Skin epidermis (tissue), 12 donors: ENCODE results near the gene IL22RA2.

ENCODE experiments used
- H3K27ac ChIP-seq, 21 experiments: fragments of 200-600 bp; sonication (generic) in 11 of 21; one replicate each; pipeline ENCODE4 v1.5.0; 2020; ENCODE audit warnings: mild to moderate bottlenecking in 3 of 21, inconsistent platforms in 2 of 21, moderate library complexity in 2 of 21
- H3K4me3 ChIP-seq, 7 experiments: fragments of 200-600 bp; sonication (generic) in 2 of 7; one replicate each; pipeline ENCODE4 v1.5.0; 2020; ENCODE audit warnings: inconsistent platforms in 2 of 7, mild to moderate bottlenecking in 2 of 7, moderate library complexity in 1 of 7

Gene IL22RA2

GRCh38 chr6:137171824-137172733 is 1.4 kb downstream of the IL22RA2 start:
- Histone ChIP-seq H3K4me3 (no peak overlapping the region), H3K27ac (peak overlapping the region in 5 of 21 experiments; percentile 17 to 67 (median 43))

- Histone ChIP-seq H3K4me3 (no peak overlapping the region), H3K27ac (peak overlapping the region in 2 of 21 experiments; percentile 39 to 43)
These were observed 2.4 kb downstream of the IL22RA2 start for GRCh38 chr6:137171053-137171374.

- H3K27ac ChIP-seq, result no peak overlapping the region
These were observed 3.0 kb downstream of the IL22RA2 start for GRCh38 chr6:137170266-137171052.

GRCh38 chr6:137167702-137168377 is 5.6 kb downstream of the IL22RA2 start:
- H3K27ac ChIP-seq, result peak overlapping the region in 1 of 21 experiments; percentile 13
- H3K4me3 ChIP-seq, result no peak overlapping the region

More at GRCh38 chr6:137170266-137171052, 3.0 kb downstream of the IL22RA2 start:
- no peak overlapping the region for H3K4me3 ChIP-seq

- Histone ChIP-seq H3K27ac (peak overlapping the region in 1 of 21 experiments; percentile 48), H3K4me3 (no peak overlapping the region)
These were observed 7.0 kb downstream of the IL22RA2 start for GRCh38 chr6:137166247-137167098.

- Histone ChIP-seq H3K4me3 (no peak overlapping the region), H3K27ac (peak overlapping the region in 2 of 21 experiments; percentile 44 to 48)
These were observed 7.8 kb downstream of the IL22RA2 start for GRCh38 chr6:137165375-137166246.

- Histone ChIP-seq H3K4me3 (no peak overlapping the region), H3K27ac (no peak overlapping the region)
These were observed 9.6 kb downstream of the IL22RA2 start for GRCh38 chr6:137163732-137164318.

GRCh38 chr6:137162692-137163306 is 10.6 kb downstream of the IL22RA2 start:
- peak overlapping the region in 1 of 21 experiments; percentile 25 for H3K27ac ChIP-seq
- no peak overlapping the region for H3K4me3 ChIP-seq

GRCh38 chr6:137161949-137162348 is 11.5 kb downstream of the IL22RA2 start:
- no peak overlapping the region for H3K4me3 ChIP-seq
- H3K27ac ChIP-seq, result peak overlapping the region in 1 of 21 experiments; percentile 22

- Histone ChIP-seq H3K4me3 (no peak overlapping the region), H3K27ac (peak overlapping the region in 1 of 21 experiments; percentile 6)
These were observed 12.7 kb downstream of the IL22RA2 start for GRCh38 chr6:137160763-137161162.

- Histone ChIP-seq H3K27ac (peak overlapping the region in 3 of 21 experiments; percentile 4 to 52 (median 6)), H3K4me3 (no peak overlapping the region)
These were observed 13.5 kb downstream of the IL22RA2 start for GRCh38 chr6:137159912-137160311.

GRCh38 chr6:137157601-137158000 is 15.8 kb downstream of the IL22RA2 start:
- H3K27ac ChIP-seq, result peak overlapping the region in 9 of 21 experiments; percentile 15 to 78 (median 52)
- no peak overlapping the region for H3K4me3 ChIP-seq

- Histone ChIP-seq H3K4me3 (no peak overlapping the region), H3K27ac (peak overlapping the region in 3 of 21 experiments; percentile 17 to 49 (median 38))
These were observed 16.8 kb downstream of the IL22RA2 start for GRCh38 chr6:137156650-137157049.

- peak overlapping the region in 2 of 21 experiments; percentile 17 to 49 for H3K27ac ChIP-seq
- no peak overlapping the region for H3K4me3 ChIP-seq
These were observed 17.6 kb downstream of the IL22RA2 start for GRCh38 chr6:137155830-137156229.

- Histone ChIP-seq H3K27ac (no peak overlapping the region), H3K4me3 (no peak overlapping the region)
These were observed 23.4 kb downstream of the IL22RA2 start for GRCh38 chr6:137150072-137150471.

GRCh38 chr6:137149035-137149393 is 24.4 kb downstream of the IL22RA2 start:
- Histone ChIP-seq H3K27ac (no peak overlapping the region), H3K4me3 (no peak overlapping the region)

- peak overlapping the region in 2 of 21 experiments; percentile 4 to 64 for H3K27ac ChIP-seq
These were observed 25.0 kb downstream of the IL22RA2 start for GRCh38 chr6:137148306-137149034.

More at GRCh38 chr6:137148306-137149034, 25.0 kb downstream of the IL22RA2 start:
- H3K4me3 ChIP-seq, result no peak overlapping the region
